ENCODE measurements around the gene ZNF511. TPM values are rescaled to one million over a fixed set of nuclear protein-coding genes. Genes with fewer than 3 reads are reported as not detected.

The ZNF511 gene
- total and polyA plus RNA-seq, 9 of the 15 experiments (the other 6 are each of a cell fraction or from before 2014, with no cell fraction given): 0.61 to 69.3 (median 40.1) TPM

DNA sequence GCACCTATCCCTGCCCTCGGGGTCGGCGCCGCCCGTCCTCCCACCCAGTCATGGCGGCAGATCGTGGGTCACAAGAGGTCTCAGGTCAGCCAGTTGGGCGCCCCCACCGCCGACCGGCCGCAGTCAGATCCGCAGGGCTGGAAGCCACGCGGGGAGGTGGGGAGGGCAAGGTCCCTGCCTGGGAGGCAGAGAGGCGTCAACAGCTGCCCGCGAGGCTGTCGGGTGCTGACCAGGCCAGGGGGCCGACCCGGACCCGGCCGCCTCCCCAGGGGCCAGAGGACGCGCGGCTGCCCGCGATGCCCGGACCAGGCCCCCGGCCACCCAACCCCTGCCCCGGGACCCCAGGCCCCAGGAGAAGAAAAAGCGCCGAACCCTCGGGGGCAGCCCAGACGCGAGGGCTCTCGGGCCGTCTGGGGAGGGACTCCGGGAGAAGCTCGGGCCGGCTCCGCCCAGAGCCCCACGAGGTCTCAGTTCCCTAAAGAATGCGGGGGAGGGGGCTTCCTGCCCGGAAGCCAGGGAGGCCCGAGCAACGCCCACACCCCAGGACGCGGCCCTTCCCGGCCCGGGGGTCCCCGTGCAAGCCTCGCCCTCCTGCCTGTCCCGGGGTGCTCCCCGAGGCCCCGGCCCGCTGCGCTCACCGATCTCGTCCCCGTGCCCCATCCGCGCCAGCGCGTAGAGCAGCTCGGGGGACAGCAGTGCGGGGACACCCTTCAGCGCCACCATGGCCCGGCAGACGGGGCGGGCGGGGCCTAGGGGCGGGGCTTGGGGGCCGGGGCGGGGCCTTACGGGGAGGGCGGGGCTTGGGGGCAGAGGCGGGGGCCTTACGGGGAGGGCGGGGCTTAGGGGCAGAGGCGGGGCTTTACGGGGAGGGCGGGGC, 48.8 kb downstream of the ZNF511 start, which contains the start of gene FUOM (continued):
- TF ChIP-seq, protein P1, sequence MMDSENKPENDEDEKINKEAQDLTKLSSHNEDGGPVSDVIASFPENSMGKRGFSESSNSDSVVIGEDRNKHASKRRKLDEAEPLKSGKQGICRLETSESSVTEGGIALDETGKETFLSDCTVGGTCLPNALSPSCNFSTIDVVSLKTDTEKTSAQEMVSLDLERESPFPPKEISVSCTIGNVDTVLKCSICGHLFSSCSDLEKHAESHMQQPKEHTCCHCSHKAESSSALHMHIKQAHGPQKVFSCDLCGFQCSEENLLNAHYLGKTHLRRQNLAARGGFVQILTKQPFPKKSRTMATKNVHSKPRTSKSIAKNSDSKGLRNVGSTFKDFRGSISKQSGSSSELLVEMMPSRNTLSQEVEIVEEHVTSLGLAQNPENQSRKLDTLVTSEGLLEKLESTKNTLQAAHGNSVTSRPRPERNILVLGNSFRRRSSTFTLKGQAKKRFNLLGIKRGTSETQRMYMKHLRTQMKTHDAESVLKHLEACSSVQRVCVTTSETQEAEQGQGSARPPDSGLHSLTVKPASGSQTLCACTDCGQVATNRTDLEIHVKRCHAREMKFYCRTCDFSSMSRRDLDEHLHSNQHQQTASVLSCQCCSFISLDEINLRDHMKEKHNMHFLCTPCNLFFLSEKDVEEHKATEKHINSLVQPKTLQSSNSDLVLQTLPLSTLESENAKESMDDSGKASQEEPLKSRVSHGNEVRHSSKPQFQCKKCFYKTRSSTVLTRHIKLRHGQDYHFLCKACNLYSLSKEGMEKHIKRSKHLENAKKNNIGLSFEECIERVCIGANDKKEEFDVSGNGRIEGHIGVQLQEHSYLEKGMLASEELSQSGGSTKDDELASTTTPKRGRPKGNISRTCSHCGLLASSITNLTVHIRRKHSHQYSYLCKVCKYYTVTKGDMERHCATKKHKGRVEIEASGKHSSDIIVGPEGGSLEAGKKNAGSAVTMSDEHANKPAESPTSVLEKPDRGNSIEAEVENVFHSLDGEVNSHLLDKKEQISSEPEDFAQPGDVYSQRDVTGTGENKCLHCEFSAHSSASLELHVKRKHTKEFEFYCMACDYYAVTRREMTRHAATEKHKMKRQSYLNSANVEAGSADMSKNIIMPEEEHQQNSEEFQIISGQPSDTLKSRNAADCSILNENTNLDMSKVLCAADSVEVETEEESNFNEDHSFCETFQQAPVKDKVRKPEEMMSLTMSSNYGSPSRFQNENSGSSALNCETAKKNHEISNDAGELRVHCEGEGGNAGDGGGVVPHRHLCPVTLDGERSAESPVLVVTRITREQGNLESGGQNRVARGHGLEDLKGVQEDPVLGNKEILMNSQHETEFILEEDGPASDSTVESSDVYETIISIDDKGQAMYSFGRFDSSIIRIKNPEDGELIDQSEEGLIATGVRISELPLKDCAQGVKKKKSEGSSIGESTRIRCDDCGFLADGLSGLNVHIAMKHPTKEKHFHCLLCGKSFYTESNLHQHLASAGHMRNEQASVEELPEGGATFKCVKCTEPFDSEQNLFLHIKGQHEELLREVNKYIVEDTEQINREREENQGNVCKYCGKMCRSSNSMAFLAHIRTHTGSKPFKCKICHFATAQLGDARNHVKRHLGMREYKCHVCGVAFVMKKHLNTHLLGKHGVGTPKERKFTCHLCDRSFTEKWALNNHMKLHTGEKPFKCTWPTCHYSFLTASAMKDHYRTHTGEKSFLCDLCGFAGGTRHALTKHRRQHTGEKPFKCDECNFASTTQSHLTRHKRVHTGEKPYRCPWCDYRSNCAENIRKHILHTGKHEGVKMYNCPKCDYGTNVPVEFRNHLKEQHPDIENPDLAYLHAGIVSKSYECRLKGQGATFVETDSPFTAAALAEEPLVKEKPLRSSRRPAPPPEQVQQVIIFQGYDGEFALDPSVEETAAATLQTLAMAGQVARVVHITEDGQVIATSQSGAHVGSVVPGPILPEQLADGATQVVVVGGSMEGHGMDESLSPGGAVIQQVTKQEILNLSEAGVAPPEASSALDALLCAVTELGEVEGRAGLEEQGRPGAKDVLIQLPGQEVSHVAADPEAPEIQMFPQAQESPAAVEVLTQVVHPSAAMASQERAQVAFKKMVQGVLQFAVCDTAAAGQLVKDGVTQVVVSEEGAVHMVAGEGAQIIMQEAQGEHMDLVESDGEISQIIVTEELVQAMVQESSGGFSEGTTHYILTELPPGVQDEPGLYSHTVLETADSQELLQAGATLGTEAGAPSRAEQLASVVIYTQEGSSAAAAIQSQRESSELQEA (IDR thresholded peaks at IDR 0.05; ENCODE audit: low read depth): no peak
- TF ChIP-seq CEBPG (CRISPR knock-in tag; IDR thresholded peaks at IDR 0.05): no peak
- TF ChIP-seq CEBPG (tag; conservative IDR thresholded peaks at IDR 0.05 in 1 of 2, IDR thresholded peaks at IDR 0.05 in 1 of 2): no peak
- 0 out of 2 replicates have a peak, but pooled peaks have one; percentile 33 for TF ChIP-seq ZNF263 (CRISPR knock-in tag; IDR thresholded peaks at IDR 0.05; ENCODE audit: borderline replicate concordance)
- no peak for TF ChIP-seq KLF6 (CRISPR knock-in tag; IDR thresholded peaks at IDR 0.05; ENCODE audit: borderline replicate concordance)
- no peak for TF ChIP-seq ZNF644 (tag; IDR thresholded peaks at IDR 0.05; ENCODE audit: low read depth)
- no peak for TF ChIP-seq ZNF707 (CRISPR knock-in tag; conservative IDR thresholded peaks at IDR 0.05)
- TF ChIP-seq PCBP2 (IDR thresholded peaks at IDR 0.05; ENCODE audit: low read depth, low read length, poor library complexity, severe bottlenecking): no peak
- TF ChIP-seq SMARCA4 (IDR thresholded peaks at IDR 0.05): no peak
- TF ChIP-seq ETV5 (CRISPR knock-in tag; IDR thresholded peaks at IDR 0.05; ENCODE audit: low read depth): peak; percentile 51; the same call in 1 of the 2 replicates

Measured in K562 (cell line).